ENCODE measurements around the gene ITGA7. TPM values are rescaled to one million over a fixed set of nuclear protein-coding genes. Genes with fewer than 3 reads are reported as not detected.
A peak's percentile ranks its signal among the peaks of the same experiment; 100 is the strongest.

Gene ITGA7
- total RNA-seq, 1 donor from 2014 or later, result 39.2 TPM

DNA sequence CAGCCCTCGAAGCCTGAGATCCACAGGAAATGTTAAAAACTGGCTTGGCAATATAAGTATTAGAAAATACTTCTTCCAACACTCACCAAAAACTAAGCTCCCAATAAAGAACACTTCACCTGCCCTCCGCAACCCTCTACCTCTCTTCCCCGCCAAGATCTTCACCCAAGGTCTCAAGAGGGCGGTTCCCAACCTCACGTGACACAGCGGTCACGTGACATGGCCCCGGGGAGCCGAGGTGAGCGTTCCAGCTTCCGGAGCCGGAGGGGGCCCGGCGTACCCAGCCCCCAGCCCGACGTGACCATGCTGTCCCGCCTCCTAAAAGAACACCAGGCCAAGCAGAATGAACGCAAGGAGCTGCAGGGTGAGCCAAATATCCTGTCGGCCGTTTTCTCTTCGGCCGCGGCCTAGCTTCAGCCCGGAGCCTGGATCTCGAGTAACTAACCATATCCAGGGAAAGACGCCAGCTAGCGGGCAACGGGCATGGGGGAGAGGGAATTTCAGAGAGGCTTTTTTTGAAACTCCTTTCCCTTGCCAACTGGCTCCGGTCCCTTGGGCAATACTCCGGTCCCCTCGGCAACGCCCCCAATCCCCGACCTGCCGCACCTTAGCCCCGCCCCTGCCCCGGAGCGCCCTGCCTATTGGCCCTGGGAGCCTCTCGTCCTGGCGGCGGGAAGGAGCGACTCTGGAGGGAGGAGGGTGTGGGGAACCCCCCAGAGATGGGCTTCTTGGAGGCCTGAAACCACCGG is 8.3 kb upstream of the ITGA7 start, which contains the start of gene BLOC1S1:
Gene BLOC1S1 (plus strand): TSS at position 214 of the 749 bp plus-strand sequence. CDS start 6 bp downstream, at position 220.
- no peaks in the 10 kb centered on the region for H3K9me3 Mint-ChIP-seq
- peak; percentile 95 for DNase-seq (ENCODE audit: extremely low spot score, unreplicated experiment)
- H3K27ac Mint-ChIP-seq, result peak within 1 kb of the TSS; percentile 95
- peaks cover 33% of the 10 kb centered on the region for H3K27me3 Mint-ChIP-seq
- H3K36me3 Mint-ChIP-seq, result no peaks in the 10 kb centered on the region
- H3K4me3 Mint-ChIP-seq, result peak within 1 kb of the TSS; percentile 94
- H3K4me1 Mint-ChIP-seq (ENCODE audit: unreplicated experiment), result peaks cover 31% of the 10 kb centered on the region
- TF ChIP-seq, protein P1, sequence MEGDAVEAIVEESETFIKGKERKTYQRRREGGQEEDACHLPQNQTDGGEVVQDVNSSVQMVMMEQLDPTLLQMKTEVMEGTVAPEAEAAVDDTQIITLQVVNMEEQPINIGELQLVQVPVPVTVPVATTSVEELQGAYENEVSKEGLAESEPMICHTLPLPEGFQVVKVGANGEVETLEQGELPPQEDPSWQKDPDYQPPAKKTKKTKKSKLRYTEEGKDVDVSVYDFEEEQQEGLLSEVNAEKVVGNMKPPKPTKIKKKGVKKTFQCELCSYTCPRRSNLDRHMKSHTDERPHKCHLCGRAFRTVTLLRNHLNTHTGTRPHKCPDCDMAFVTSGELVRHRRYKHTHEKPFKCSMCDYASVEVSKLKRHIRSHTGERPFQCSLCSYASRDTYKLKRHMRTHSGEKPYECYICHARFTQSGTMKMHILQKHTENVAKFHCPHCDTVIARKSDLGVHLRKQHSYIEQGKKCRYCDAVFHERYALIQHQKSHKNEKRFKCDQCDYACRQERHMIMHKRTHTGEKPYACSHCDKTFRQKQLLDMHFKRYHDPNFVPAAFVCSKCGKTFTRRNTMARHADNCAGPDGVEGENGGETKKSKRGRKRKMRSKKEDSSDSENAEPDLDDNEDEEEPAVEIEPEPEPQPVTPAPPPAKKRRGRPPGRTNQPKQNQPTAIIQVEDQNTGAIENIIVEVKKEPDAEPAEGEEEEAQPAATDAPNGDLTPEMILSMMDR (conservative IDR thresholded peaks at IDR 0.05), result peak; percentile 35

DNA sequence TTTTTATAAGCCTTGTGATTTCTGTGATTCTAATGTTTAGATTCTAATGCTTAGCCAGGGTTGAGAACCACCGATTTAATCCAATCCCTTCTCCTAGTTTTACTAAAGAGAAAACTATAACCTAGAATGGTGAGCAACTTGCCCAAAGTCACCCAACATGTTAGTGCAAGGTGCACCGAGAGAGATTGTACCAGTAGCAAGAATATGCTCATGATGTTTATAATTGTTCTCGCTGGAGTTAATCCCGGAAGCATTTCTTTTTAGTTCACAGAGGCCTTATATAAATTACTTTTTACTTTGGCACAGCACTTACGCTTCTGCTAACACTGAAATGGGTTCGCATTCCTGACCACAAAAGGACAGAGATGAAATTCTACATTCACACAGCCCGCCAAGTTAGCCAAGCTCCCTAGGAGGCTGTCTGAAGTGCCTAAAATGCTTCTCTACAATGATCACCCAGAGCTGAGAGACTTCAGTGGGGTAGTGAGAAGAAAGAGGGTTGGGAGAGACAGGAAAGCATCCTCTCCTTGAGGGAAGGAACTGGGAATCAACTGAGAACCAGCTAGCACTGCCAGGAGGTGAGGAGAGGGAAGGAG is 7.6 kb upstream of the ITGA7 start:
- Mint-ChIP-seq H3K27me3 (peaks cover 41% of the 10 kb centered on the region), H3K27ac (peak overlapping the region; percentile 95), H3K4me1 (ENCODE audit: unreplicated experiment) (peaks cover 31% of the 10 kb centered on the region), H3K9me3 (no peaks in the 10 kb centered on the region), H3K36me3 (no peaks in the 10 kb centered on the region), H3K4me3 (peak overlapping the region; percentile 94)
- no peak for DNase-seq (ENCODE audit: extremely low spot score, unreplicated experiment)
- TF ChIP-seq, protein P1 (conservative IDR thresholded peaks at IDR 0.05), result no peak

DNA sequence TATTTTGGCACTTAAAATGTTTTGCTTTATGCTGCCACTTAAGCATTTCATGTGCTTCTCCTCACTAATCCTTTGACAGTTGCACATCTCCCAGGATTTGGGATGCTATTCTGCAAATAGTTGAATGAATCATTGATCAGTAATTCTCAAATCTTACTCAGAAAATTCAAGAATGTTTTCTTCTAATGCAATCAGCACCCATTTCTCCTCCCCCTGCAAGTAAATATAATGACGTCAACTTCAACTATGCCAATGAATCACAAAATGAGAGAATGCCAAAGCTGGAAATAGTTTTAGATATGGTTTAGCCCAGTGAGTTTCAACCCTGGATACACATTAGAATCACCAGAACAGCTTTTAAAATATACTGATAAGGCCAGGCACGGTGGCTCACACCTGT is 6.0 kb upstream of the ITGA7 start:
- DNase-seq (ENCODE audit: extremely low spot score, unreplicated experiment), result no peak
- peaks cover 56% of the 10 kb centered on the region for H3K27me3 Mint-ChIP-seq
- no peaks in the 10 kb centered on the region for H3K9me3 Mint-ChIP-seq
- H3K4me3 Mint-ChIP-seq, result peak overlapping the region; percentile 32
- TF ChIP-seq, protein P1 (conservative IDR thresholded peaks at IDR 0.05), result no peak
- peaks cover 31% of the 10 kb centered on the region for H3K4me1 Mint-ChIP-seq (ENCODE audit: unreplicated experiment)
- H3K36me3 Mint-ChIP-seq, result no peaks in the 10 kb centered on the region
- H3K27ac Mint-ChIP-seq, result no peak overlapping the region

DNA sequence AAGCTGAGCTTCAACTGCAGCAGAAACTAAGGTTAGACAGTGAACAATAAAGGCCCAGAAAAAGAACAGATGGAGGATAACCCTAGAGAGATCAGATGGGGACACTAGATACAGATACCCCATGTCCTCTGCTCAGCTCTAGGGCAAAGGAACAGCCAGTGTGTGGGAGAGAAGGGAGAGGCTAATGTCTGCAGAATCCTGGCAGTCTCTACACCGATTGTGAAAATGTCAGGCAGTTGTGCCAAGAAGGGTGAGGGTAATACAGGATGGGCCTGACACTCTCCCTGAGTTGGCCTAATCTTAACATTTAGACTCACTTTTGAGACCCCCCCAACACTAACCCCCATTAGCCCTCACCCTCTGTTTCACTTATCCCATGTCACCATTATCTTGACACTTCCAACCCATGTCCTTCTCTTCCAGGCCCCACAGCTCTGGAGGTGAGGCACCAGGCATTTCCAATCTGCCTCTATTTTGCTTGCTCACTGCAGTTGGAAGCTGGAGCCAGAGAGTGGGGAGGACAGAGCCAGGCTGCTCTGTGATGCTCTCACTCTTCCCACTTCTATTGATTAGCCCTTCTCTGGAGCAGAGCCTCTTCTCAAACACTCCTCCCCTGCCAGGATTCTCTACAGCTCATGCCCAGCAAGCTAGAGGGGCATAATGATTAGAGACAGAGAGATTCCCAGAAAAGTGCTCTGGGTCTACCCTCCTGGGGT is 5.2 kb upstream of the ITGA7 start:
- Mint-ChIP-seq H3K27me3 (peaks cover 65% of the 10 kb centered on the region), H3K36me3 (no peaks in the 10 kb centered on the region), H3K9me3 (no peaks in the 10 kb centered on the region), H3K4me1 (ENCODE audit: unreplicated experiment) (peaks cover 30% of the 10 kb centered on the region), H3K4me3 (no peak overlapping the region), H3K27ac (no peak overlapping the region)
- DNase-seq (ENCODE audit: extremely low spot score, unreplicated experiment), result no peak
- TF ChIP-seq, protein P1 (conservative IDR thresholded peaks at IDR 0.05), result no peak

DNA sequence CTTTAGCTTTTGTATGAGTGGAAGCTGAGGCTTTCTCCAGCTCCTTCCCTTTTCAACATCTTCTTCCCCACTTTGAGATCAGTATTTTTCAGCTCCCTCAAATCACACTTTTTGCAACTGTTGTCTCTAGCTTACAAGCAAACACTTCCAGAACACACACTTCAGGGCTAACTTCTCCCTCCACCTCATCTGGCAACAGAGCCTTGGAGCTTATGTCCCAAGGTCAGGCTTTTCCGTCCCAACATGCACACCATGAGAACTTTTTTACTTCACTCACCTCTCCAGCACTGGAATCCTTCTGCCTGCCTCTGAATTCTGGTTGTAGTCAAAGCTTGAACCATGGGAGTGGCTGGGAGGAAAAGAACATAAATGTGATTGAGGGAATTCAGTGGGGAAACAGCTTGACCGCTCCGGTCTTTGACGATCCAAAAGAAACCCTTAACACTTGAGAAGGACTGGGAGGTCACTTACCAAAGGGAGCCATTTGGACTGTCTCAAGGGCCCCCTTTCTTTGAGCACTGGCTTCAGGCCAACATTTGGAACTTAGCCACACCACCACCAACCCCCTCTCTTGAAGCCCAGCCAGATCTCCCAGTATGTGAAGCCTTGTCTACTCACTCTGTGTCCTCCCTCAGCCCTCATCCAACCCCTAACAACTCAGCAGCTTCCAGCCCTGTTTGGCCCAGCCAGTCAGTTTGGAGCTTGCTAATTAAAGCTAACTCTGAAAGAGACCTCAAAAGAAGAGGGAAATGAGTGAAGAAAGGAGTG is 4.3 kb upstream of the ITGA7 start:
- Mint-ChIP-seq H3K9me3 (no peaks in the 10 kb centered on the region), H3K4me3 (no peak overlapping the region), H3K27ac (no peak overlapping the region), H3K4me1 (ENCODE audit: unreplicated experiment) (peaks cover 25% of the 10 kb centered on the region), H3K36me3 (no peaks in the 10 kb centered on the region), H3K27me3 (peaks cover 71% of the 10 kb centered on the region)
- TF ChIP-seq, protein P1 (conservative IDR thresholded peaks at IDR 0.05), result no peak
- DNase-seq (ENCODE audit: extremely low spot score, unreplicated experiment), result no peak
